B cell (primary cell): ENCODE data around the gene ARHGEF6. TPM values are rescaled to one million over a fixed set of nuclear protein-coding genes. Genes with fewer than 3 reads are reported as not detected.

Source experiments
- ATAC-seq: fragments of 200-7000 bp; cut with Tn5 transposase; one replicate; pipeline ENCODE4 v1.10.0; 2021; ENCODE audit warnings: low read depth, mild to moderate bottlenecking, moderate number of reproducible peaks, moderate library complexity
- CTCF ChIA-PET: fragments of 350-600 bp; sonication (Branson Sonifier 250); formaldehyde crosslinking; loops from one replicate; lab custom pipeline; 2021; ENCODE audit warnings: antibody characterized with exemption, inconsistent platforms; lab: Charles Lee
- POLR2A ChIA-PET: fragments of 350-600 bp; sonication (Branson Sonifier 250); formaldehyde crosslinking; loops from one replicate; lab custom pipeline; 2021; ENCODE audit warnings: antibody characterized with exemption; lab: Charles Lee
- DNase-seq: peaks from one replicate; pipeline ENCODE4 v3.0.0; 2013
- H2AFZ ChIP-seq: 2 replicates; pipeline ENCODE4 v1.6.1; 2012; ENCODE audit warnings: mild to moderate bottlenecking, low read depth, low read length; ENCODE audit not compliant: insufficient read depth, poor library complexity, severe bottlenecking
- H3K27ac ChIP-seq, 2 donors: 1 replicate in 1 of 2; 2 replicates in 1 of 2; pipeline ENCODE4 v1.5.1; 2012 to 2013; ENCODE audit warnings: low read length in 2 of 2, mild to moderate bottlenecking in 2 of 2, moderate library complexity in 1 of 2
- H3K27me3 ChIP-seq, 4 experiments: fragments of 200-600 bp in 1 of 4; sonication (generic) in 1 of 4; replicated peaks in 1 of 4; 1 replicate in 2 of 4; 2 replicates in 2 of 4; pipeline versions ENCODE4 v1.6.1 to v1.7.0; 2013 to 2016; ENCODE audit warnings: low read length in 3 of 4, mild to moderate bottlenecking in 2 of 4, mixed read lengths in 1 of 4, moderate library complexity in 1 of 4; ENCODE audit not compliant: insufficient read depth in 4 of 4, control insufficient read depth in 3 of 4; ENCODE audit errors: control extremely low read depth in 1 of 4
- H3K36me3 ChIP-seq, 2 experiments: replicated peaks in 1 of 2; 1 replicate in 1 of 2; 2 replicates in 1 of 2; pipeline versions ENCODE4 v1.6.1 to v1.7.1; 2013; ENCODE audit warnings: low read length in 1 of 2; ENCODE audit not compliant: insufficient read depth in 2 of 2, control insufficient read depth in 1 of 2; ENCODE audit errors: control extremely low read depth in 1 of 2, extremely low read depth in 1 of 2
- H3K4me1 ChIP-seq, 2 donors: fragments of 200-600 bp in 1 of 2; sonication (generic) in 1 of 2; 1 replicate in 1 of 2; 2 replicates in 1 of 2; pipeline versions ENCODE4 v1.5.1 to v1.6.1; 2013 to 2017; ENCODE audit warnings: low read length in 2 of 2; ENCODE audit not compliant: control insufficient read depth in 2 of 2, insufficient read depth in 2 of 2
- H3K4me2 ChIP-seq: replicated peaks from 2 replicates; pipeline ENCODE3; 2012; ENCODE audit warnings: mild to moderate bottlenecking, low read depth, low read length; ENCODE audit not compliant: poor library complexity, severe bottlenecking
- H3K4me3 ChIP-seq, 5 experiments: fragments of 200-600 bp in 1 of 5; sonication (generic) in 1 of 5; 1 replicate in 3 of 5; 2 replicates in 2 of 5; pipeline versions ENCODE4 v1.5.1 to v1.7.0; 2011 to 2016; ENCODE audit warnings: low read length in 4 of 5, mild to moderate bottlenecking in 4 of 5, low read depth in 2 of 5, control low read depth in 1 of 5, moderate library complexity in 1 of 5; ENCODE audit not compliant: insufficient read depth in 1 of 5; ENCODE audit errors: control extremely low read depth in 1 of 5, extremely low read depth in 1 of 5
- H3K79me2 ChIP-seq: fragments of 200-600 bp; sonication (generic); one replicate; pipeline ENCODE4 v1.6.0; 2016; ENCODE audit warnings: low read length; ENCODE audit not compliant: control insufficient read depth, insufficient read depth
- H3K9ac ChIP-seq: fragments of 200-600 bp; sonication (generic); 2 replicates; pipeline ENCODE4 v1.6.1; 2017; ENCODE audit warnings: mild to moderate bottlenecking, low read length, moderate library complexity
- H3K9me3 ChIP-seq, 3 donors: one replicate each; pipeline versions ENCODE4 v1.6.1 to v1.7.1; 2013; ENCODE audit warnings: low read length in 2 of 3; ENCODE audit not compliant: control insufficient read depth in 2 of 3, insufficient read depth in 1 of 3; ENCODE audit errors: control extremely low read depth in 1 of 3
- H4K20me1 ChIP-seq: 2 replicates; pipeline ENCODE4 v1.6.0; 2012; ENCODE audit warnings: mild to moderate bottlenecking, low read length; ENCODE audit not compliant: insufficient read depth, control insufficient read depth, poor library complexity, severe bottlenecking
- H3K27ac Mint-ChIP-seq: one replicate; pipeline ENCODE4 v1.8.0; 2021; ENCODE audit warnings: mixed read lengths
- H3K27me3 Mint-ChIP-seq: one replicate; pipeline ENCODE4 v1.8.0; 2021; ENCODE audit warnings: mixed read lengths
- H3K4me1 Mint-ChIP-seq: one replicate; pipeline ENCODE4 v1.8.0; 2021; ENCODE audit warnings: mixed read lengths
- H3K4me3 Mint-ChIP-seq: one replicate; pipeline ENCODE4 v1.8.0; 2021; ENCODE audit warnings: mixed read lengths
- H3K9me3 Mint-ChIP-seq: one replicate; pipeline ENCODE4 v1.8.0; 2022; ENCODE audit warnings: mixed read lengths; ENCODE audit not compliant: insufficient read depth
- CTCF ChIP-seq: fragments of 200-600 bp; IDR thresholded peaks from one replicate; pipeline ENCODE4 v1.8.0; 2022; ENCODE audit warnings: antibody characterized with exemption, mild to moderate bottlenecking
- EZH2 ChIP-seq: IDR thresholded peaks from 2 replicates; pipeline ENCODE4 v1.6.1; 2012; ENCODE audit warnings: borderline replicate concordance, low read depth, mild to moderate bottlenecking, moderate library complexity, low read length; ENCODE audit not compliant: insufficient read depth, poor library complexity, severe bottlenecking
- WGBS: methylation state at CpG from one replicate; pipeline ENCODE4 v1.1.5; 2013; ENCODE audit warnings: missing lambda C conversion rate; ENCODE audit not compliant: insufficient coverage; 5-methylcytosine and 5-hydroxymethylcytosine counted together
- intact Hi-C: fragments of 100-400 bp; cut with micrococcal nuclease; formaldehyde crosslinking; loops from one replicate; pipeline ENCODE4 v1.10.0; 2022
- polyA plus RNA-seq: library from polyadenylated mRNA; depleted of rRNA; stranded (reverse); fragments of >200 nt; gene quantifications from 2 replicates; pipeline ENCODE4 v1.2.3, GENCODE V29; 2012
- total RNA-seq, 2 donors: library from RNA; stranded (reverse); fragments of 120-200 nt in 1 of 2; gene quantifications; 1 replicate in 1 of 2; 2 replicates in 1 of 2; pipeline versions ENCODE4 v1.2.3 to v1.2.4, GENCODE V29; 2013 to 2022

Gene ARHGEF6
- total and polyA plus RNA-seq, 2 donors (not counting 1 experiment from before 2014, with no cell fraction given): 29.6 to 43.4 TPM

- H3K4me1 ChIP-seq: peaks cover 0 to 2% of the 10 kb centered on the region in 2 donors
- no peak overlapping the region for H3K9ac ChIP-seq
- CTCF ChIA-PET: no interaction called here
- POLR2A ChIA-PET: no interaction called here
- ATAC-seq: no peak
- H3K79me2 ChIP-seq: no peaks in the 10 kb centered on the region
- no peak for DNase-seq
- no peak overlapping the region for H3K27ac ChIP-seq
- no peak for TF ChIP-seq EZH2
- no peak for TF ChIP-seq CTCF
- no peak overlapping the region for H3K4me3 ChIP-seq
- no peak overlapping the region for H3K4me2 ChIP-seq
- H2AFZ ChIP-seq: no peak overlapping the region
- Mint-ChIP-seq H3K9me3 (no peaks in the 10 kb centered on the region), H3K4me3 (no peak overlapping the region), H3K4me1 (peaks cover under 1% of the 10 kb centered on the region), H3K27ac (no peak overlapping the region), H3K27me3 (no peaks in the 10 kb centered on the region)
- H3K27me3 ChIP-seq: no peaks in the 10 kb centered on the region
- no peaks in the 10 kb centered on the region for H4K20me1 ChIP-seq
- no peaks in the 10 kb centered on the region for H3K9me3 ChIP-seq
- no peaks in the 10 kb centered on the region for H3K36me3 ChIP-seq
- intact Hi-C loops: no loop called here
- 80% methylated on average over 1 of the region's 6 CpGs for WGBS
Measured at GRCh38 chrX:136652822-136653723, 127.7 kb downstream of the ARHGEF6 start.

- H3K27me3 ChIP-seq: no peaks in the 10 kb centered on the region
- CTCF ChIA-PET: no interaction called here
- ATAC-seq (no peak), DNase-seq (no peak)
- H2AFZ ChIP-seq: no peak overlapping the region
- H3K27ac ChIP-seq: no peak overlapping the region
- Mint-ChIP-seq H3K9me3 (no peaks in the 10 kb centered on the region), H3K27me3 (no peaks in the 10 kb centered on the region), H3K4me1 (peaks cover 2% of the 10 kb centered on the region), H3K27ac (no peak overlapping the region), H3K4me3 (no peak overlapping the region)
- H3K4me1 ChIP-seq: no peaks in the 10 kb centered on the region
- no peaks in the 10 kb centered on the region for H3K36me3 ChIP-seq
- TF ChIP-seq EZH2 (no peak), CTCF (no peak)
- no peaks in the 10 kb centered on the region for H3K79me2 ChIP-seq
- WGBS: 100% methylated on average over 1 of the region's 3 CpGs
- POLR2A ChIA-PET: no interaction called here
- no peak overlapping the region for H3K9ac ChIP-seq
- H4K20me1 ChIP-seq: no peaks in the 10 kb centered on the region
- H3K9me3 ChIP-seq: no peaks in the 10 kb centered on the region
- intact Hi-C loops: no loop called here
- no peak overlapping the region for H3K4me3 ChIP-seq
- H3K4me2 ChIP-seq: no peak overlapping the region
Measured at GRCh38 chrX:136650811-136651210, 129.9 kb downstream of the ARHGEF6 start.
